Activated CD4-positive, alpha-beta T cell treated with anti-CD3 and anti-CD28 coated beads, Interleukin-10, Interleukin-2, amounts not matched to agents 100 ng/mL and 50 ng/mL, durations not matched to agents 16 hours and 8 hours (primary cell): ENCODE data around the gene KCNQ2.
"Not testable (repeated sequence)": the region's sequence is repeated elsewhere in the genome, so short reads cannot be mapped to it uniquely, and the experiment has no call there.

Experiments used
- DNase-seq: peaks from one replicate; pipeline ENCODE4 v3.0.0-alpha.2; 2020

The KCNQ2 gene

DNA sequence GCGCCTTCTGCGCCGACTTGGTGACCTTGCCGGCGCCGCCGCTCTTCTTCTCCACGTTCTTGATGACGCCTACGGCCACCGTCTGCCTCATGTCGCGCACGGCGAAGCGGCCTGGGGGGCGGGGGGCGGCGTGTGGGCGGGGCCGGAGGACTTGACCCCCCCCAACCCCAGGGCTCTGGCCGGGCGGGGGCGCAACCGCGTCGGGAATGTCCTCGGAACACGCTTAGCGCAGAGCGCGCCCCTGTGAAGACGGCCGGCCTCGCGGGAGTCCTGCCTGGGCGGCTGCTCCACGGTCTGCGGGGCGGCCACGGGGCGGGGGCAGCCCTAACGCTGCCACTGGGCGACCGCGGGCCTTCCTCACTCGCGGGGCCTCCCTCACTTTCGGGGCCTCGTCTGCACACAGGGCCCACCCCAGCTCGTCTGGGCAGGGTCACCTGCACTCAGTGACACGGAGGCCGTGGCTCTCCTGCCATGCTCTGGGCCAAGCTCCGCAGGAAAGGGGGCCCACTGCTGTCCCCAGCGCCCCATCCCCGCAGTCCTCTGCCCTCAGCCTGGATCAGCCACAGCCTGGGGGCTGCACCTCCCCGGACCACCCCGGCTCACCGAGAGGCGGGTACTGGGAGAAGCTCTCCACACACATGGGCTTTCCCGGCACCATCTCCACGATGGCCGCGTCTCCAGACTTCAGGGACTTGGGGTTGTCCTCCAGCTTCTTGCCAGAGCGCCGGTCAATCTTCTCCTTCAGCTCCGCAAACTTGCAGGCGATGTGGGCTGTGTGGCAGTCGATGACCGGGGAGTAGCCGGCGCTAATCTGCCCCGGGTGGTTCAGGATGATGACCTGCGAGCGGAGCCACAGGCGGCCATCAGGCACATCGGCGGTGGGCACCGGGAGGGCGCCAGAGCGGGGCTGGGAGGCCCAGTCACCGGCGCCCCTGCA lies 16.1 kb upstream of the KCNQ2 start:
- no peak for DNase-seq

DNA sequence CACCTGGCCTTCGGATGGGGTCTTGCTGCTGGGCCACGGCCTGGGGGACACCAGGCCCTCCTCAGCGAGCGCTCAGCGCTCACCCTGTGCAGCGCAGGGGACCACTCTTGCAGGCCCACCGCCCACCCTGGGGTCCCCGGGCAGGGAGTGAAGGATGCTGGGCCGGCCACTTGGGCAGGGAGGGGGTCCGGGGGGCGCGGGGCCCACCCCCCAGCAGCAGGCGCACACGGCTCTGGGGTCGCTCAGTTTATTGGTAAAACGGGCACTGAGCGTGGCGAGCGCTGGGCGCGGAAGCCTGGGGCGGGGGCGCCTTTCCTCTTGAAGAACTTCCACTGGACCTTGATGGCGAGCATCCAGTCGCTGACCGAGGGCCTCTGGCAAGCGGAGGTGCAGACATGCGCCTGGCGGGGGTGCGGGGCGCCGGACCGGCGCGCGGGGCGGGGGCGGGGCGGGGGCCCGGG lies 15.4 kb upstream of the KCNQ2 start:
- no peak for DNase-seq

DNA sequence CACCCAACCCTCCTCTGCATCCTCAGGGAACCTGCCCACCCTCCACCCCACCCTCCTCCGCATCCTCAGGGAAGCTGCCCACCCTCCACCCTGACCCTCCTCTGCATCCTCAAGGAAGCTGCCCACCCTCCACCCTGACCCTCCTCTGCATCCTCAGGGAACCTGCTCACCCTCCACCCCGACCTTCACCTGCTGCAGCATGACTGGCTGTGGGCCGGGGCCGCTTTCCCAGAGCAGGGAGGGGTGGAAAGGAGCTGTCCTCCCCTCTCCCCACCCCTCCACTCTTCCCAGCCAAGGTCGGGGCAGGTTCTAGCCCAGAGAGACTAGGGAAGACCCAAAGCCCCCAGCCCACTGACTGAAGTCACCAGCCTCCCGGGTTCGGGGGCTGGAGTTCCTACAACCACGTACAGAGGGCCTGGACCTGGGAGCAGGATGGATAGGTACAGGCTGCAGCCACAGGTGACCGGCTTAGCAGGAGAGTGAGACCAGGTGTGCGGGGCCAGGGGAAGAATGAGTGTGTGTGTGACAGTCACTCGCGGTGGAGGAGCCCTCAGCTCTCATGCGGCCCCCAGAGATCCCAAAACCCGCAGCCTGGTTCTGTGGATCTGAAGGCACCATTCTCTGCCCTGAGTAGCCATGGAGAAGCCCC lies 14.8 kb upstream of the KCNQ2 start:
- no peak for DNase-seq

DNA sequence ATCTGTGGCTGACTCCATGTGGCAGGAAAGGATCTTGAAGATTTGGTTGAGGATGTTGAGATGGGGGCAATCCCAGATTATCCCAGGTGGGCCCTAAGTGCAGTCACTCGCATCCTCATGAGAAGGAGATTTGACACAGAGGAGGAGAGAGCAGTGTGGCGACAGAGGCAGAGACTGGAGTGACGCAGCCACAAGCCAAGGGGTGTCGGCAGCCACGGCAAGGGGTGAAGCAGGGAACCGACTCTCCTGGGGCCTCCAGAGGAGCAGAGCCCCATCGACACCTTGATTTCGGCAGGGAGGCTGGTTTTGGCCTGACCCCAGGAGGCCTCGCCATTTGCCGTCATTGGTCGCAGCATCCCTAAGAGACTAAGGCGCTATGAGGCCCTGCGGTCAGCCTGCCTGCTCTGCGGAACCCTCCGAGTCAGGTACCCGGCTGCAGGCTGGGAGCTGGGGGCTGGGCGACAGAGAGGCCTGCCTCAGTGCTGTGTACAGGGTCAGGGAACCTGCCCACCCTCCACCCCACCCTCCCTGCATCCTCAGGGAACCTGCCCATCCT lies 13.9 kb upstream of the KCNQ2 start:
- DNase-seq, result no peak

DNA sequence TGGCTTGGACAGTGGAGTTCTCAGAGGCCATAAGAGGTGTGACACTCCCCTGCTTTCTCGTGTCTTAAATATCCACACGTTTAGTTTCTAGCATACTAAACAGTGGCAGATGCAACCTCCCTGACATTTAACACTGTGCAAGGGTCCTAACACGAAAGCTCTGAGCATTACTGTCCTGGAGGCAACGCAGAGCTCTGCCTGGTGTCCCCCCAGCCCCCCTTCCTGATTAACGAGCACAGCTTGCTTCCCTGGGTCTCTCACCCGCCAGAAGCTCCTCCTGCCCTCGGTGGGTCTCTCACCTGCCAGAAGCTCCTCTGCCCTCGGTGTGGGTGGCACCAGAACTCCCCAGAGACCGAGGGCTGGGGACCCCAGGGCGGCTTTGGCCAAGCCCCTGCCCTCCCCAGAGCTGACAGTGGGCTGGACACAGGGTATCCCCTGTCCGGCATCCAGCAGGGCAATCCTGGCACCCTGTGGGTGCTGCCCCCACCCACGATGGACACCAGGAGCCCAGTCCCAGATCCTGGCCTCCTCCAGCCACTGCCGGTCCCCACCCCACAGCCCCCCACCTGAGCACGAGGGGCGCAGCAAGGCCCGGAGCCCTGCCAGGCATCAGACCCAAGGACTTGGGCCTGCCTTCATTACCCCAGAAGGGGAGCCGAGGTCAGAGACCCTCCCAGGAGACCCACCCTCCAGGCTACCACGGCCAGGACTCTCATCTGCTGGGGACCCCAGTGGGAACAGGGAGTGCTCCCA lies 12.4 kb upstream of the KCNQ2 start:
- no peak for DNase-seq

DNA sequence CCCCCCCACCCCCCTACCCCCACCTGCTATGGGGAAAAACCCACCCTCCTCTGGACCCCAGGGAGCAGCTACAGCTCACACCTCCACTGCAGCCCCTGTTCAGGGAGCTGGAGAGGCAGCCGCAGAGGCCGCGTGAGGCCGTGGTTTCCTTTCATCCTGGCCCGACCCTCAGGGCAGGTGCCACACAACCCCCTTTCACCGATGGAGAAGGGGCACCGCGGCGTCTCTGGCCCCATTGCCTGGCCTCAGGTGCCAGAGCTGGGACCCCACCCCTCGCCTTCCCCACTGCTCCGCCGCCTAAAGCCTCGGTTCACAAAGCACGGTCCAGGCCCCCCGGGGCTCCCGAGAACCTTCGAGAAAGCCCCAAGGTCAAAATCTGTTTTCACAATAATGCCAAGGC lies 11.8 kb upstream of the KCNQ2 start:
- DNase-seq, result no peak

DNA sequence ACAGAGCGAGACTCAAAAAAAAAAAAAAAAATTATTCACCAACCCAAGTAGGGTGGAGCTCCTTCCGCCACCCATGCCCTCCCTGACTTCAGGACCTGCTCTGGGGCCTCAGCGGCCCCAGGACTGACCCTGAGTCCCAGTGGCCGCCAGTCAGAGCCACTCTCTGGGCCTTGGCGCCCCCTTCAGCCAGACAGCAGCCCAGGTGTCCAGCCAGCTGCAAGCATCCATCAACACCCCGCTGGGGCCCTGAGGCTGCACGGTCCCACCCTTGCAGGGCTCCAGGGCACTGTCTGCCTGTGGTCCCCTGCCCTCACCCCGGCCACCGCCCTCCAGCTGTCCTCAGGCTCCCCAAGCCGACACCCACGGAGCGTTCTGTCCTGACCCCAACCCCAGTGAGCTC lies 11.4 kb upstream of the KCNQ2 start:
- no peak for DNase-seq

DNA sequence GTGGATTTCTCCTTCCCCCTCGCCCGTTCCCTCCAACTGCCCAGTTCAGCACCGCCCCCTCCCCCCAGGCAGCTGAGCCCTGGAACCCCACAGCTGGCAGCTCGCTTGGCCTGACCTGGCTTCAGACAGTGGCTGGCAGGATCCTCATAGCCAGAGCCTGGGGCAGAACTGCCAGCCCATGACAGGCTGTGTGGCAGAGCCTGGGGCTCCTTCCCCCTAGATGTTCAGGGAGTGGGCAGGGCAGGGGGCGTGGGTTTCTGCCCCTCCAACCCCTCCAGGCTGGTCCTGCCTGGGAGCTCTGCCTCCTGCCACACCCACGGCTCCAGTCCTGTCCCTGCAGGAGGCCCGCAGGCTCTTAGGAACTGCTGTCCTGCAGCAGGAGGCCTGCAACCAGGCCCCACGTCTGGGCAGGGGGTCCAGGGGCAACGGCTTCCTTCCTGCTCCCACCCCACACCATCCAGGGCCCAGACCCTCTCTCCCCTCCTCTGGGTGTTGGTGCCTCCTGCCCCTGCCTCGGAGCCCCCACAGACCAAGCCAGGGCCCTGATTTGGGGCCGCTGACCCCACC lies 9.6 kb upstream of the KCNQ2 start:
- DNase-seq, result no peak

DNA sequence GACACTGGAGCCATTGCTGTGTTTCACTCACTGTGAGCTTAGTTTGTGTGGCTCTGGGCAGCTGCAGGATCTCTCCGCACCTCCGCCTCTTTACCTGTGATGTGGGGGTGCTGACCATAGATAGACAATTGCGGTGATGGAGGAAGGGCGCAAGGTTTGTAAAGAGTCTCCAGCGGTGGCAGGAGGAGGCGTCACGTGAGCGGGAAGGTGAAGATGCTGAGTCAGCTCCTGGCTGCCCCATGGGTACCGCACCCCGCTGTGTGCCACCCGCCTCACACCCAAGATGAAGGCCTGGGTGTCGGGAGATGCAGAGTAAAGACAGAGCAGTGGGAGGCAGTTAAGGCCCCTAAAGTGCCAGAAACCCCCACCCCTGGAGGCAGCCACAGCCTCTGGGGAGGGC lies 9.0 kb upstream of the KCNQ2 start:
- no peak for DNase-seq

DNA sequence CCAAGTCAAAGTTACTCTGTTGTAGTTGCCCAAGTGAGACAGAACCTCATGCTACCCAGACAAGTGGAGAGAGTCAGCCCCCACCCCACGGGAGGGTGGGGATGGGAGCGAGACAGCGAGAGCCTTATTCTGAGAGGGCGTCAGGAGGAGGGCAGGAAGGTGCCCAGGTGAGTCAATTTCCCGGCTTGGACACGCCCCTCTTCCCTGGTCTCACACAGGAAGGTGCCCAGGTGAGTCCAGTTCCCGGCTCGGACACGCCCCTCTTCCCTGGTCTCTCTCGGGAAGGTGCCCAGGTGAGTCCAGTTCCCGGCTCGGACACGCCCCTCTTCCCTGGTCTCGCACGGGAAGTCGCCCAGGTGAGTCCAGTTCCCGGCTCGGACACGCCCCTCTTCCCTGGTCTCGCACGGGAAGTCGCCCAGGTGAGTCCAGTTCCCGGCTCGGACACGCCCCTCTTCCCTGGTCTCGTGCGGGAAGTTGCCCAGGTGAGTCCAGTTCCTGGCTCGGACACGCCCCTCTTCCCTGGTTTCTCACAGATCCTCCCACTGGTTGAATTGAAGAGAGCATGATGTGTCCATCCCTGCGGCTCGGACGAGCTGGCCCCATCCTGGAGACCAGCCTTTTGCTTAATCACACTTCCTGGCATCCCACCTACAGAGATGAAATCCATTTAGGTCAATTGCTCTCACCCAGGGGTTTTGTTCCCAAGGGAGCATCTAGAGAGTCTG lies 7.4 kb upstream of the KCNQ2 start:
- DNase-seq, result not testable (repeated sequence)

DNA sequence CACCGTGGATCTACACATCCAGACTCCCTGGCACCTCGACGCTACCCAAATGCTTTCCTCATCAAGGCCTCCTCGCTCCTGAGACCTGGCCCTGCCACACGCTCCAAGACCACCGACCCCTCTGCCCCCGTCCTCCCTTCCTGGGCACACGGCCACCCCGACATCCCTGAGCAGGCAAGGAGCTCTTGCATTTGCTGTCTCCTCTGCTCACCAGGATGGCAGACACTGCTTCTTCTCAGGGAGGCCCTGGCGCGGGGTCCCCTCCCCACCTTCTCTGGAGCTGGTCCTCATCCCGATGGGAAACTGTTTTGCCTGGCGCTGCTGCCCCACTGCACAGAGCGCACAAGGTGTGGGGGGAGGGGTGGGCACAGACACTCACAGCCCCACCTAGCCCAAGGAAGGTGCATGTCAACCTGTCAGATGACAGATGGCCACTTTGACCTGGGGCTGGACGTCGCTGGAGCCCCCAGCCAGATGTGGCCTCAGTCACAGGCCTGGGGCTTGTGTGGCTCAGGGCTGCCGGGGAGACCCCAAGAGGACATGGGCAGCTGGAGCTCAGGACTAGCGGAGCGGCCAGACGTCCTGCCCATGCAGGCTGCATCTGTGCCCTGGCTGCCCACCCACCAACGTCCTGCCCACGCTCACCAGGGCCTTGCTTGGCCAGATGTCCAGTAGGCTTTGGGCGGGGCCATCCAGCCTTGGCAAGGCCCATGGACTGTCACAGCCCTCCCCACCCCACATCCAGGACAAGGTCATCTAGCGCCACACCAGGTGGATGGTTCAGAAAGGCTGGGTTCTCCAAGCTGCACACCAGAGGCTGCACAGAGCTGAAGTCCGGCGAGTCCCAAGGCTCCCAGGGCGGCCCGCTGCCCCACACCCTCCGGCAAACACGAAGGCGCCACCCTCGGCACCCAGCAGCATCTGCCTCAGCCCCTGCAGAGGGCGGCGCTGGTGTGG lies 6.2 kb upstream of the KCNQ2 start:
- DNase-seq, result no peak

DNA sequence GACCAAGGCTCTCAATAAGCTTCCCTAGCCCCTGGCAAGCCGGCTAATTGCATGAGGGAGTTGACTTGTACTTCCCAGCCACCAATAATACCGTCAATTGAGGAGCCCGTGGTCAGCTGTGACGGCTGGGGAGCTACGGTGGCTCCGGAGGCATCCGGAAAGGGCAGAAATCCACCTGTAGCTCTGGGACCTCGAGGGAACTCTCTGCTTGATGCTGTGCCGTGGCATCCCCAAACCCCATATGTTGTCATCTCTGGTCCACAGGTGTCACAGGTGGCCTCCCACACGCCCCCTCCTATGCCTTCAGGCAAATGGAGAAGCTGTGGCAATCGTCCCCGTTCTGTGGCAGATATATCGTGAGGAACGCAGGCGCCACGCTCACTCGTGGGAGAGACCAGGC lies 5.5 kb upstream of the KCNQ2 start:
- DNase-seq, result no peak

DNA sequence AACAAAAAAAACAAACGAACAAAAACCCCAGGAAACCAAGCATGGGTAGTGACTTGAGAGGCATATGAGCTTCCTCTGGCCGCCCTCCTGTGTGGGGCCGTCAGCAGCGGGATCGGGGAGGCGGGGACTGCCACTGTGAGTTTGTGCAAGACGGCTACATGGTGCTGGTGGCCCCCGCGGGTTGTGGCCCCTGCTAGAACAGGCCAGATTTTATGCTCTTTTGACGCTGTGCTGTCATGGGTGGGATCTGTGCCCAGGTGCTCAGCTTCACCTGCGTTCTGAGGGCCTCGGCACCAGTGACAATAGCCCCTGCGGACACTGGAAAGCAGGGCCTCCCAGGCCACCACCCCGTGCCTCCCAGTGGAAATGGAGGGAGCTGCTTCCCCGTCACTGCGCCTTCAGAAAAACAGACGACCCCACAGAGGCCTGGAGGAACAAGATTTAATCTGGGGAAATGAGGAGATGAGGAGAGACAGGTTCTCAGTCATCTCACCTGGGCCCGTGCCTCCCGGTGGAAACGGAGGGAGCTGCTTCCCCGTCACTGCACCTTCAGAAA lies 4.7 kb upstream of the KCNQ2 start:
- DNase-seq, result no peak

DNA sequence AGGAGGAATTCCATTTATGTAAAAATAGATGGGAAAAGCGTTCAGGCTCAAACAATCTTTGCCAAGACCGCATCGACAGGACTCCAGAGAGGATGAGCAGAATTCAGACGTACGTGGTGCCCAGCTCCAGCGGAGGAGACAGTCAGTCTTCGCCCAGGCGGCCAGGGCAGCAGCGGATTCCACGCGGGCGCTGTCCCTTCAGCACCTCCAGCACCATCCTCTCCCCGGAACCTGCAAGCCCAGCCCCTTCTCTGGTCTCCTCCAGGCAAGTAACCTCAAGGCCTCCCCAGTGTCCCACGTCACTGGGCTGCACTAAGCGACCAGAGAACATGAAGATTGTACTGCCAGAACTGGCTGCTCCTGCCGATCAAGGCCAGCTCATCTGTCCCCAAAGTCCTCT lies 2.8 kb upstream of the KCNQ2 start:
- DNase-seq, result no peak

DNA sequence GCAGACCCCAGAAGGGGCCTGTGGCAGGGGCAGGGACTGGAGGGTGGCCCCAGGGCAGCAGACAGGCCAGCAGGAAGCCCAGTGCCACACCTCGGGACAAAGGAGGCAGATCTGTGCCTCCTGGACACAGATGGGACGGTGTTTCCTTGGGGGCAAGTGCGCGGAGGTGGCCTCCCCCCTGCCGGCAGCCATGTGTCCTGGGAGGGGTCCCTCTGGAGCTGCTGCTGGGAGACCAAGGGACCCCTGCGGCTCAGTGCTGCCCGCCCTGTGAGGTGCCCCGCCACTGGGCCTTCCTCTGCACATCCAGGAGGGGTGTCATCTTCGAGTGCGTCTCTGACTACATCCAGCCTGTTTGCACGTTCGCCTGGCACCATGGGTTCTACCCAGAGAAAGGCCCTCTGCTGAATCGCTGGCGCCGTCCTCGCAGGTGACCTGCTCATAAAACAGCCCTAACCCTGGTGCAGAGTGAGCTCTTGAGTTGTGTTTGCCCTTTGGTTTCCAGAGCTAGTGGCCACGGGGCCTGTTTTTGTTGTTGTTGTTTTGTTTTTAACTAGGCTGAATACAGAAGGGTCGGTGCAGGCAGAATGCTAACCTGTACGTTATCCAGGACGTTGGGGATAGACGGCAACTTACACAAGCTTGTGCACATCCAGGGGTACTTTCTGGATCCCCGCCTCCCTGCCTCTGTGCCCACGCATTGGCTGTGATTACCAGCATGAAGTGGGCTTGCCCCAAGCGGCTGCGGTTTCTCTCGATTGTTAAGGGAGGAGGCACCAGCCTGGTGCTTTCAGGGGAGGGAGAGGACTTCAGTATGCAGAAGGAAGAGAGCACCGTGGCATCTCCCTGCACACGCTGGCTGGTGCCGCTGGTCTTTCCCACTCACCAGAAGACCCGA lies 1.3 kb upstream of the KCNQ2 start:
- DNase-seq, result no peak

DNA sequence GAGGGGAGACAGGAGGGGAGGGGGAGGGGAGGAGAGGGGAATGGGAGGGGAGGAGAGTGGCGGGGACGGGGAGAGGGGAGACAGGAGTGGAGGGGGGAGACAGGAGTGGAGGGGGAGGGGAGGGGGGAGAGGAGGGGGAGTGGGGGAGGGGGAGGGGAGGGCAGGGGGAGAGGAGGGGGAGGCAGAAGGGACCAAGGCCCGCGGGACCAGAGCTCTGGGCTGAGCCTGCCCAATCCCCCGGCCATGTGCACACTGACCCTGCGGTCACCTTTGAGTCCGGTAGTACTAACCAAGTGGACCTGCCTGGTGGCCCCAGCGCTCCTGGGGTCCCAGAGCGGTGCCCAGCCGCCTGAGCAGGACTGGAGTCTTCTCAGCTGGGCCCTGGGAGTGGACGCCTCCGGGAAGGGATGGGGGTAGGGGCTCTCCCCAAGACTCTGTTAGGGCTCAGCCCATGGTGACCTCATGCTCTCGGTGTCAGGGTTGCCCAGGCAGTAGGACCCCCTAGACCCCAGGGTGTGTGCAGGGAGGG lies 471 bp upstream of the KCNQ2 start:
- DNase-seq, result no peak

DNA sequence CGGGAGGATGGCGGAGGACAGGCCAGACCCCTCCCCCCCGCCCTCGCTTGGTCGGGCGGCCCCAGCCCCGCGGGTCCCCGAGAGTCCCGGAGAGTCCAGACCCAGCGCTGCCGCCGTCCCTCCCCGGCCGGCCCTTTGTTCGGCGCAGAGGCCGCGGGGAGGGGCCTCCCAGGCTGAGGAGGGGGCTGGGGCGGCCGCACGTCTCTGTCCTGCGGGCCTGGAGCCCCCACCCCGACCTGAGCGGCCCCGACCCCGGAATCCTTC lies 806 bp downstream of the KCNQ2 start:
- no peak for DNase-seq

DNA sequence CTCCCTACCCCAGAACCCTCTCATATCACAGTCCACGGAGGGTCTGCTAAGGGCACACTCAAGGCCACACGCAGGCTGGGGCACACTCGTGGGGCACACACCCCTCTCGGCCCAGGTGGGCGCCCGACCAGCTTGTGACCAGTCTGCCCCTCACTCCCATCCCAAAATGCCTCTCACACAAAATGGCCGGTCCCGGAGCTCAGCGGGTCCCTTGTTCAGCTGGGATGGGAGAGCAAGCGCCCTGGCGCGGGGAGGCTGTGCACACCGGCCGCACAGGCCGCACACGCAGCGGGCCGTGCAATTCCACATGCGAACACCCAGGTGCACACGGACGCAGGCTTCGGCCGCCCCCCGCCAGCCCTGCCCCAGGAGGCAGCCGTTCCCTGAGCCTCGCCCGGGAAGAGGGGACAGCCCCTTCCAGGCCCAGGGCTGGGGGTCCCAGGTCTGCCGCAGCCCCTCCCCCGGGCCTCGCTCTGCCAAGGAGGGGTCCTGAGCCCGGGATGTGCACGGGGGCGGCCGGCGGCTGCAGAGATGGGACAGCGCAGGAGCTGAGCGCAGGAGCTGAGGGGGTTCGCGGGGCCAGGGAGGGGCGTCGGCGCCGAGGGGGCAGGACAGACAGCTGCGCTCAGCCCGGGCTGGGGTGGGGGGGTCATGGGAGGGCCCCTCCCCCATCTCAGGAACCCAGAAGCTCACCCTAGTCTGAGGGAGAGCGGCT lies 1.3 kb downstream of the KCNQ2 start:
- DNase-seq, result no peak

DNA sequence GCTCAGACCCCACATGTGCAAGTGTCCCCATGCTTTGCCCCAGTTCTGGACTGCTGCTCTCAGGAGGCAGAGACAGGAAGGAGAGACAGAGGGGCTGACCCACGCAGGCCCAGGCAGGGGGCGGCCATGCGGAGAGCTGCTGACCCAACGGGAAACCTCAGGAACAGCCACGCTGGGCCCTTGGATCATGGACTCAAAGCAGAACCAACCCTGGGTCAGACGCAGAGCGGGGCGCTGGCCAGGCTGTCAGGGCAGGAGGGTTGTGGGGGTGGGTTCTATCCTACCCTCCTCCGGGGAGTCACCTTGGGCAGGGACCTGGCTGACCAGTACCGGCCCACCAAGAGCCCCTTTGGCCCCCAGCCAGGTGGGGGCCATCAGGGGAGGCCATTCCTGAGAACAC lies 2.0 kb downstream of the KCNQ2 start:
- DNase-seq, result no peak
